ENCODE results near the gene LHX2. TPM values are rescaled to one million over a fixed set of nuclear protein-coding genes. Genes with fewer than 3 reads are reported as not detected.

The LHX2 gene
- total RNA-seq, 4 donors from 2014 or later: not detected

DNA sequence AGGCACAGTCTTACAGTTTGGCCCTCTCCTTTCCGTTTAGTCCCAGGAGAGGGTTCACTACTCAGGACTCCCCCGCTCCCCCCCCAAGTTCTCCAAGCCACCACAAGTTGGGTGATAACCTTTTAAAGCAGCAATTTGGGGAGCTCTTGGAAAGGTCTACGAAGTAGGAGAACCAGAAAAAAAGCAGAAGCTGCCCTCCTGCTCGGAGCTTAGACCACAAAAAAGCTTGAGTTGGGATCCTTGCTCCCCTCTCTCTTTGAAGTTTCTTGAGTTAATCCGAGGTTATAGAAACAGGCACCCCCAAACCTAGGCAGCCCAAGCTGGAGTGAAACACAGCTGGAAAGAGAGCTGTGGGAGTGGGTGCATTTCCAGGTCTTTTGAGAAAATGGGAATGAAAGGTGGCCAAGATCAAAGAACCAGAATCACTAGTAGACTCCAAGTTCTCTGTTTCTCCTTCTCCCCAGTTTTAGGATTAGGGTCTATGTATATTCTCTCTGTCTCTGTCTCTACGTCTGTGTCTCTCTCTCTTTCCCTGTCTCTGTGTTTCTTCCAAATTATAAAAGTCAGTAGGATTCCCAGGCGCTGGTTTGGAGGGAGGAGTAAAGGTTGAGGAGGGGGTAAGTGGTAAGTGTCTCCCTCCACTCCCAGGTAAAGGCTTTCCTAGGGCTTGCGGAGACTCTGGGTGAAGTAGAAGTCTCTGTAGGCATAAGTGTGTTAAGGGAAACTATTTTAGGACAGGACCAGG is 2.8 kb downstream of the LHX2 start:
- intact Hi-C loops (cut with DNase I): no loop called here
- Histone ChIP-seq H3K36me3 (no peaks in the 10 kb centered on the region), H3K9me3 (no peaks in the 10 kb centered on the region), H3K27me3 (peaks cover 85% of the 10 kb centered on the region), H3K4me1 (peaks cover 24 to 60% of the 10 kb centered on the region in 2 donors), H3K4me3 (replicated peaks in 1 of 3) (no peak overlapping the region), H3K27ac (no peak overlapping the region)
- TF ChIP-seq, protein P1, sequence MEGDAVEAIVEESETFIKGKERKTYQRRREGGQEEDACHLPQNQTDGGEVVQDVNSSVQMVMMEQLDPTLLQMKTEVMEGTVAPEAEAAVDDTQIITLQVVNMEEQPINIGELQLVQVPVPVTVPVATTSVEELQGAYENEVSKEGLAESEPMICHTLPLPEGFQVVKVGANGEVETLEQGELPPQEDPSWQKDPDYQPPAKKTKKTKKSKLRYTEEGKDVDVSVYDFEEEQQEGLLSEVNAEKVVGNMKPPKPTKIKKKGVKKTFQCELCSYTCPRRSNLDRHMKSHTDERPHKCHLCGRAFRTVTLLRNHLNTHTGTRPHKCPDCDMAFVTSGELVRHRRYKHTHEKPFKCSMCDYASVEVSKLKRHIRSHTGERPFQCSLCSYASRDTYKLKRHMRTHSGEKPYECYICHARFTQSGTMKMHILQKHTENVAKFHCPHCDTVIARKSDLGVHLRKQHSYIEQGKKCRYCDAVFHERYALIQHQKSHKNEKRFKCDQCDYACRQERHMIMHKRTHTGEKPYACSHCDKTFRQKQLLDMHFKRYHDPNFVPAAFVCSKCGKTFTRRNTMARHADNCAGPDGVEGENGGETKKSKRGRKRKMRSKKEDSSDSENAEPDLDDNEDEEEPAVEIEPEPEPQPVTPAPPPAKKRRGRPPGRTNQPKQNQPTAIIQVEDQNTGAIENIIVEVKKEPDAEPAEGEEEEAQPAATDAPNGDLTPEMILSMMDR (IDR thresholded peaks at IDR 0.05): no peak
- no peak for TF ChIP-seq POLR2A (IDR thresholded peaks at IDR 0.05)
- no peak for DNase-seq
- WGBS, 2 donors: 18 to 25% methylated on average over 6 to 8 of the region's 8 CpGs

DNA sequence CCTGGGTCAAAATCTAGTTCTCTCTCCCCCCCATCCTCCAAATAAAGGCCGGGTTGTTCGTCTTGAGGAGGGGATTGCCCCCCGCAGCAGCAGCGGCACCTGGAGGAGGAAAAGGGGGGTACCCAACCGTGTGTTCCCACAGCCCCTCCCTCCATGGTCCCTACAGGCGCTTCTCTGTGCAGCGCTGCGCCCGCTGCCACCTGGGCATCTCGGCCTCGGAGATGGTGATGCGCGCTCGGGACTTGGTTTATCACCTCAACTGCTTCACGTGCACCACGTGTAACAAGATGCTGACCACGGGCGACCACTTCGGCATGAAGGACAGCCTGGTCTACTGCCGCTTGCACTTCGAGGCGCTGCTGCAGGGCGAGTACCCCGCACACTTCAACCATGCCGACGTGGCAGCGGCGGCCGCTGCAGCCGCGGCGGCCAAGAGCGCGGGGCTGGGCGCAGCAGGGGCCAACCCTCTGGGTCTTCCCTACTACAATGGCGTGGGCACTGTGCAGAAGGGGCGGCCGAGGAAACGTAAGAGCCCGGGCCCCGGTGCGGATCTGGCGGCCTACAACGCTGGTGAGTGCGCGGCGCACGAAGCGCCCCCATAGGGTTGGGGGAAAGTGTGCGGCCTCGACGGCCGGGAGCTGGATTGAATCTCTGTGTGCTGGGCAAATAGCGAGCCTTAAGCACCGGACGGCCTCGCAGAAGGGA is 3.5 kb downstream of the LHX2 start:
- no peak for TF ChIP-seq POLR2A (IDR thresholded peaks at IDR 0.05)
- TF ChIP-seq, protein P1 (IDR thresholded peaks at IDR 0.05): no peak
- intact Hi-C loops (cut with DNase I): no loop called here
- Histone ChIP-seq H3K9me3 (no peaks in the 10 kb centered on the region), H3K27ac (no peak overlapping the region), H3K4me1 (peaks cover 24 to 60% of the 10 kb centered on the region in 2 donors), H3K27me3 (peaks cover 84% of the 10 kb centered on the region), H3K36me3 (no peaks in the 10 kb centered on the region), H3K4me3 (replicated peaks in 1 of 3) (no peak overlapping the region)
- 4 to 9% methylated on average over 12 to 23 of the region's 57 CpGs for WGBS, 2 donors
- DNase-seq: no peak

DNA sequence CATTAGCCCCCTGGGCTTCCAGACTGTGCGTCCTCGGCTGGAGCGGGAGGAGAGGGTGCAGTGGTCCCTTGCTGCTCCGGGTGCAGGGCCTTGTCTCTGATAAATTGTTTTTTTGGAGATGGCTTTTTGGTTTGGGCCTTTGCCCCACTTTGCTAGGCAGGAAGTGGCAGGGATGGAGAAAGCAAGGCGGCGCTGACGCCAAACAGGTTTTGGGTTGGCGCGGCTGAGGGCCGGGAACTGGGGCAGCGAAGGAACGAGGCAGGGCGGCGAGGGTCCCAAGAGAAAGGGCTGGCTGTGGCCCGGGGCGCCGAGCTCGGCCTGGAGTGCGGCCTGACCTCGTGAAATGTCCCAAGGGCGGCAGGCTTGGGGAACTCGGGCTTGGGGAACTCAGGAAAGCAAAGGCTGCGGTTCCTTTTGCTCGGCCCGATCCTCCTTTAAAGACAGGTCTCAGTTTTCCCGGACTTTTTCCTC is 4.1 kb downstream of the LHX2 start:
- WGBS, 2 donors: 9 to 16% methylated on average over 20 to 23 of the region's 26 CpGs
- DNase-seq: no peak
- intact Hi-C loops (cut with DNase I): no loop called here
- no peaks in the 10 kb centered on the region for H3K36me3 ChIP-seq
- H3K27me3 ChIP-seq: peaks cover 84% of the 10 kb centered on the region
- TF ChIP-seq POLR2A (IDR thresholded peaks at IDR 0.05): no peak
- TF ChIP-seq, protein P1 (IDR thresholded peaks at IDR 0.05): no peak
- no peaks in the 10 kb centered on the region for H3K9me3 ChIP-seq
- H3K27ac ChIP-seq: no peak overlapping the region
- peaks cover 24 to 60% of the 10 kb centered on the region in 2 donors for H3K4me1 ChIP-seq
- no peak overlapping the region for H3K4me3 ChIP-seq (replicated peaks in 1 of 3)

DNA sequence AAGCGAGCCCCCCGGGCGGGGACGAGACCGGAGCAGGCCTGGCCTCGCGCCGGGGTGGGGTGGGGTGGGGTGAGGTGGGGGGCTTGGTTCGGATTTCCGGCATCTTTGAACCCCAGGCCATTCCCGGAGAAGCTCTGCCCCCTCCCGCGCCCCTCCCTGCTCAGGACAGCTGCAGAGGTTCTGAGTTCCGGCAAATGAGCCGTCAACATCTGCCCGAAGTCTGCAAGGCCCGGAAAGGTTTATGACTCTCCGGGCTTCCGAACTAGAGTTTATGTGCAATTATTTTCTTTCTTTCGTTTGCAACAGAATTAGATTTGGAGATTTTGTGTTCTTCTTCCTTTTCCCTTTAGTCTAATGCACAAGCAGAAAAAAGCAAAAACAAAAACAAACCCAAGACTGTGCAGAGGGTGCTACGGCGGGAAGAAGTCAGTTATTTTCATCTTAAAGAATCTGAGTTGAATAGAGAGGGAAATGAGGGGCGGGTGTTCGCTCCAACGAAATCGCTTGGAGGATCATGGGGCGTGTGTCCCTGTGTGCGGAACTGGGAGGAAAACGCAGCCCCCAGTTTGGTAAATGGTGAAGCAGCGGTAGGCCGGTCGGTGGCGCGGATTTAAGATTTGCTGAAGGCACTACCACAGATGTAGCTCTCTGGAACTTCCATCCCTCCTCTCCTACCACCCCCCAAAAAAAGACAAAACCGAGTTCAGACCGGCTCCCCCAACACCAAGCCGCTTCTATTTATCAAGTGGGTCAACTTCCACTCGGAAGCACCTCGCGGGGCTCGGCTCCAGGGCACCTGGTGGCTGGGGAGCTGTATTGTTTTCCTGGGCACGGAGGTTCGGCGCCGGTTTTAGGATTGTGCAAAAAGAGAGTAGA is 4.8 kb downstream of the LHX2 start:
- Histone ChIP-seq H3K27ac (no peak overlapping the region), H3K9me3 (no peaks in the 10 kb centered on the region), H3K36me3 (no peaks in the 10 kb centered on the region), H3K27me3 (peaks cover 88% of the 10 kb centered on the region), H3K4me3 (replicated peaks in 1 of 3) (no peak overlapping the region), H3K4me1 (peaks cover 23 to 60% of the 10 kb centered on the region in 2 donors)
- no peak for TF ChIP-seq POLR2A (IDR thresholded peaks at IDR 0.05)
- TF ChIP-seq, protein P1 (IDR thresholded peaks at IDR 0.05): no peak
- 10 to 15% methylated on average over 36 to 45 of the region's 45 CpGs for WGBS, 2 donors
- DNase-seq: no peak
- intact Hi-C loops (cut with DNase I): no loop called here
